Measurements from ENCODE around the gene SMARCB1. TPM values are rescaled to one million over a fixed set of nuclear protein-coding genes. Genes with fewer than 3 reads are reported as not detected.

The SMARCB1 gene
- total RNA-seq, 1 experiment from 2014 or later, result 109 TPM

DNA sequence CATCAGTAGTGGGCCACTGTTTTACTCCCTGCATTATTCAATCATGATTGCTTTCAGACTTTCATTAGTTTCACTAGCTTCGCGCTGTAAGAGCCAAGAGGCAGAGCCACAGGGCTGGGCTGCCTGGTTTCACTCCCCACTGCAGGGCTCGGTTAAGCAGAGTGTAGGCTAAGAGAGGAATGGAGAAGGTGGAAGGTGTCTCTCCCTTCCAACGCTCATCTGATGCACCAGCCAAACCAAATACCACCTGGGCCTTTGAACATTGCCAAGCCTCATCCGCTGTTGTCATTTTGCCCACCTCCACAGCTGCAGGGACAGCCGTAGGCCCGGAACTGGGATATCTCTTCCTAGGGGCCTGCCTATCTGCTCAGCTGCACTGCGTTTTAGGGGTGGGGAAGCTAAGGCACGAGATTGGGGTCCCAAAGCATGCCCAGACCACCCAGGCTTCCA, 480 bp upstream of the SMARCB1 start:
- Histone ChIP-seq H3K36me3 (peaks cover 12% of the 10 kb centered on the region), H3K27me3 (no peaks in the 10 kb centered on the region), H3K9me3 (no peaks in the 10 kb centered on the region), H3K4me3 (peak overlapping the region; percentile 91)
- DNase-seq, result no peak

GRCh38 chr22:23787600-23787896, 782 bp downstream of the SMARCB1 start:
- H3K27me3 ChIP-seq, result no peaks in the 10 kb centered on the region
- H3K36me3 ChIP-seq, result peaks cover 18% of the 10 kb centered on the region
- H3K4me3 ChIP-seq, result peak overlapping the region; percentile 91
- no peaks in the 10 kb centered on the region for H3K9me3 ChIP-seq
- DNase-seq, result no peak

DNA sequence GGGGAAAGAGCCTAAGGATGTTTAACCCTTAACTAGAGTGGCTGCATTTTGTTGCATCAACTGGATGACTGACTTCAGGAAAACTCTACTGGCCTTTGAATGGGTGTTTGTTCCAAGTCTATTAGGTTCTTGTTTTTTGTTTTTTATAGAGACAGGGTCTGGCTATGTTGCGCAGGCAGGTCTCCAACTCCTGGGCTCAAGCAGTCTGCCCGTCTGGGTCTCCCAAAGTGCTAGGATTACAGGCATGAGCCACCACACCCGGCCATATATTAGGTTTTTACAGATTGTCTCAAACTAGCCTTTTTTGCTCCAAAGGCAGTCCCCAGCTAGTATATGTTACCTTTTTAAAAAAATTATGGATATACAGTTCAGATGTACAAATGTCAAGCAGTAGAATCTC, 1.1 kb downstream of the SMARCB1 start:
- Histone ChIP-seq H3K4me3 (peak overlapping the region; percentile 91), H3K9me3 (no peaks in the 10 kb centered on the region), H3K36me3 (peaks cover 21% of the 10 kb centered on the region), H3K27me3 (no peaks in the 10 kb centered on the region)
- DNase-seq, result no peak

GRCh38 chr22:23789121-23789520, 2.4 kb downstream of the SMARCB1 start:
- Histone ChIP-seq H3K27me3 (no peaks in the 10 kb centered on the region), H3K36me3 (peaks cover 31% of the 10 kb centered on the region), H3K4me3 (no peak overlapping the region), H3K9me3 (no peaks in the 10 kb centered on the region)
- no peak for DNase-seq

GRCh38 chr22:23789638-23790037, 2.9 kb downstream of the SMARCB1 start:
- Histone ChIP-seq H3K27me3 (no peaks in the 10 kb centered on the region), H3K36me3 (peaks cover 35% of the 10 kb centered on the region), H3K4me3 (no peak overlapping the region), H3K9me3 (no peaks in the 10 kb centered on the region)
- DNase-seq, result no peak

DNA sequence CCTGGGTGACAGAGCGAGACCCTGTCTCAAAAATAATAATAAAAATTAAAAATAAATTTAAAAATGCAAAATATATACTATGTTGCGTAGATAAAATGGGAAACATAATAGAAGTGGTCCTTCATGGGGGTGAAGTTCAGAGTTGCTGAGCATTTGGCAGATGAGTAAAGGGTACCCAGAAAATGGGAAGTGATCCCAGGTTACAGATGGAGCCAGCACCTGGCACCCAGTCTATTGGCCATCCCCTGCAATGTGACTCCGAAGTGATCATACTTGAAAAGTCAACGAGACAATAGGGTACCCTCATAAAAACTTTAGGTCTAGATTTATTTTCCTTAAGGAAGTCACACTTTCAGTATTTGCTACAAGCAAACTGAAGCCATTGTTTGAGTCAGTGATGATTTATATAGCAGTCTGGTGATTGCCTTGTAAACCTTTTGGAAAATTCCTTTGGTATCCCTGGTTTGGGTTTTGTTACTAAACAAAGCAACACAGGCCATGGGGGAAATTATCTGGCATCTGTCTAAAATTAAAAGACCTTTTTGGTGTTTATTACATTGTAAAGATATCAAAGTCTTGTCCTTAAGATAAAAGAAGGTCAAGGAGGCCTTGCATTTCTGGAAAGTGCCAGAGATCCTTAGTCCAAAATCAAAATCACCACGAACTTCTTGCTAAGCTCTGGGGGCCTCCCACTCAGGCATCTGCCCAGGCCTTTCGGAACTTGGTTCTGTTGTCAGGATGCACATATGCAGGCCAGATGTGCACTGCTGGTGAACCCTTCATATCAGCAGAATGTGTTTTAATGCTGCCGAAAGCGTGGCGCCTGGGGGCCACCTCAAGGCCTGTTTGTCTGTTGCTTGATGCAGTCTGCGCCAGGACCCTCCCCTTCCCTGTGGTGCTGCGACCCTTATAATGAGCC, 4.3 kb downstream of the SMARCB1 start:
- no peaks in the 10 kb centered on the region for H3K27me3 ChIP-seq
- peaks cover 46% of the 10 kb centered on the region for H3K36me3 ChIP-seq
- DNase-seq, result no peak
- H3K9me3 ChIP-seq, result no peaks in the 10 kb centered on the region
- H3K4me3 ChIP-seq, result no peak overlapping the region

- Histone ChIP-seq H3K9me3 (no peaks in the 10 kb centered on the region), H3K27me3 (no peaks in the 10 kb centered on the region), H3K36me3 (peaks cover 52% of the 10 kb centered on the region), H3K4me3 (no peak overlapping the region)
- DNase-seq, result no peak
Observed at GRCh38 chr22:23791738-23792645, 5.2 kb downstream of the SMARCB1 start.

DNA sequence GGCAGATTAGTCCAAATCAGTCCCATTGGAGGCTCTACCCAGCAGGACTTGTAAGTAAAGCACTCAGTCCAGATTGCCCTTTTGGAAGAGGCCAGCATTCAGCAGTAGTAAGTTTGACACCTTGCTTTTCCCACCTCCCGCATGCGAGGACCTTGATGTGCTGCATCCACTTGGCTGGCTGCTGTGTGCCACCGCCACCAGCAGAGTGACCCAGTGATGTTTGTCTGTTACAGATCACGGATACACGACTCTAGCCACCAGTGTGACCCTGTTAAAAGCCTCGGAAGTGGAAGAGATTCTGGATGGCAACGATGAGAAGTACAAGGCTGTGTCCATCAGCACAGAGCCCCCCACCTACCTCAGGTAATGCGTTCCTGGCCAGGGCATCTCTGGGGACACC, 6.6 kb downstream of the SMARCB1 start:
- no peak for DNase-seq
- H3K36me3 ChIP-seq, result peaks cover 58% of the 10 kb centered on the region
- H3K27me3 ChIP-seq, result no peaks in the 10 kb centered on the region
- no peaks in the 10 kb centered on the region for H3K9me3 ChIP-seq
- no peak overlapping the region for H3K4me3 ChIP-seq

DNA sequence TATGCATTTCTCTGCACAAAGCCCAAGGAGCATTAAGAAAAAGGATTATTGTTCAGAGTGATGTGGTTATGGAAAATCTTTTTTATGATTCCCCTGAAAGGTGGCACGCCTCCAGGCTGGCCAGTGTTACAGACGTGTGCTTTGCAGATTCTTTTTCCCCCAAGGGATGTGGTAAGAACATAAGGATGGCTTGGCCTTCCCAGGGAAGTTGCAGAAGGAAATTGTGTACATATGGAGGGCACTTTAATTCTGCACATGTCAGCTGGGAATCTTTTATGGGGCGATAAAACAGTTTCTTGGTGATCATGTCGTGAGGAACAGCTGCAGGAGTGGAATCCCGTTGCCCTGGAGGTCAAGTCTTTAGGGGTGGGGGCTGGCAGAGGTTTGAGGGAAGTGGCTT, 9.7 kb downstream of the SMARCB1 start:
- Histone ChIP-seq H3K4me3 (no peak overlapping the region), H3K36me3 (peaks cover 53% of the 10 kb centered on the region), H3K9me3 (no peaks in the 10 kb centered on the region), H3K27me3 (no peaks in the 10 kb centered on the region)
- no peak for DNase-seq

- DNase-seq, result no peak
- no peaks in the 10 kb centered on the region for H3K9me3 ChIP-seq
- no peak overlapping the region for H3K4me3 ChIP-seq
- peaks cover 43% of the 10 kb centered on the region for H3K36me3 ChIP-seq
- no peaks in the 10 kb centered on the region for H3K27me3 ChIP-seq
Observed at GRCh38 chr22:23800297-23801237, 13.8 kb downstream of the SMARCB1 start.

GRCh38 chr22:23801238-23801821, 14.6 kb downstream of the SMARCB1 start:
- Histone ChIP-seq H3K27me3 (no peaks in the 10 kb centered on the region), H3K36me3 (peaks cover 40% of the 10 kb centered on the region), H3K9me3 (no peaks in the 10 kb centered on the region), H3K4me3 (no peak overlapping the region)
- no peak for DNase-seq

- H3K36me3 ChIP-seq, result peaks cover 37% of the 10 kb centered on the region
- H3K4me3 ChIP-seq, result no peak overlapping the region
- DNase-seq, result no peak
Observed at GRCh38 chr22:23801886-23802377, 15.2 kb downstream of the SMARCB1 start.

DNA sequence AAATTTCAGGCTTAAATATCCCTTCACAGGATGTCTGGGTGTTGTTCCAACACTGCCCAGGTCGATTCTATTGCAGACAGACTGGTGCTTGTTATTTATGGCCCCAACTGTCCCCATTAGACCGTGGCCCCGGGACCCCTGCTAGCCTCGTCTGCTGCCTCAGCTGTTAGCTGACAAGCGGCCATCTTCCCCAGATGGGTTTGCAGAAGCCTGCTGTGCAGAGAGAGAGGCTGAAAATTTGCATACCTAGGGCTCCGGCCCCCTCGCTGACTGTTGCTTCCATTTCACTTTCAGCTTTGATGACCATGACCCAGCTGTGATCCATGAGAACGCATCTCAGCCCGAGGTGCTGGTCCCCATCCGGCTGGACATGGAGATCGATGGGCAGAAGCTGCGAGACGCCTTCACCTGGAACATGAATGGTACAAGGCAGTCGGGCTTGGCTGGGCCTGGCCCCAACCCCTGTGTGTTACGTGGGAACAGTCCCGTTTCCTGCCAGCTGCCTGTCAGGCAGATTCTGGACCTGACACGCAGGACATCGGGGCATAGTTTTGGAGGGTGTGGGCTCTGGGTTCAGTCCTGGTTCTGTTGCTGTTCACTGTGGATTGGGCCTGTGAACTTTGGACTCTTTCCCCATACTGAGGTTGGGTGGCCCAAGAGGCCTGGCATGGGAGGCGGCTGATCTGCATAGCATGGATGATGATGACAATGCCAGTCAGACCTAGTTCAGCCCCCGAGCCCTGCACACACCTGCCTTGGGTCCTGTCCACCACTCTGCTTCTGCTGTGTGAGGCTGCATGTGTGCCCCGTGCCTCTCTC, 16.4 kb downstream of the SMARCB1 start:
- DNase-seq, result no peak
- no peaks in the 10 kb centered on the region for H3K27me3 ChIP-seq
- no peaks in the 10 kb centered on the region for H3K9me3 ChIP-seq
- no peak overlapping the region for H3K4me3 ChIP-seq
- peaks cover 32% of the 10 kb centered on the region for H3K36me3 ChIP-seq

More at GRCh38 chr22:23801886-23802377, 15.2 kb downstream of the SMARCB1 start:
- H3K27me3 ChIP-seq, result no peaks in the 10 kb centered on the region
- no peaks in the 10 kb centered on the region for H3K9me3 ChIP-seq

DNA sequence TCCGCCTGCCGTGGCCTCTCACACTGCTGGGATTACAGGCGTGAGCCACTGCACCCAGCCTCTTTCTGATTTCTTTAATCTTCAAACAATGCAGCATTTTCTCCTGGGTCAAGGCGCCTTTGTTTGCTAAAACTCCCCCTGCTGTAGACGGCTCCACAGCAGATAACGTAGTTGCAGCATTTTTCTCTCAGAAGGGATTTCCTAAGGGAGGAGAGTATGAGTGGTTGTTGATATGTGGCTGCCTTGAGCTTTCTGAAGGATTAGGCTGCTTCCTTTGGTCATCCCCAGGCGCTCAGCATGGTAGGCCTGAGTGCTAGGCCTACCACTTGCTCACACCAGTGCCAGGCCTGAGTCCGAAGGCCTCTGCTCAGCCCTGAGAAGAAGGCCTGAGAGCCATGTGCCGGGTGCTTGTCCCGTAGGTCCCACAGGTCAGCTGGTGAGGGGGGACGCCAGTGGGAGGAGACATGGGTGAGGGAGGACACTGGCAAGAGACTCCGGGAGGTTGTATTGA, 18.1 kb downstream of the SMARCB1 start:
- H3K9me3 ChIP-seq, result no peaks in the 10 kb centered on the region
- DNase-seq, result no peak
- H3K27me3 ChIP-seq, result no peaks in the 10 kb centered on the region
- H3K36me3 ChIP-seq, result peaks cover 28% of the 10 kb centered on the region
- no peak overlapping the region for H3K4me3 ChIP-seq

- Histone ChIP-seq H3K27me3 (no peaks in the 10 kb centered on the region), H3K9me3 (no peaks in the 10 kb centered on the region), H3K36me3 (peaks cover 31% of the 10 kb centered on the region), H3K4me3 (no peak overlapping the region)
- no peak for DNase-seq
Observed at GRCh38 chr22:23806837-23807236, 20.1 kb downstream of the SMARCB1 start.
